ENCODE data around the gene FAM187B. TPM values are rescaled to one million over a fixed set of nuclear protein-coding genes. Genes with fewer than 3 reads are reported as not detected.

Gene FAM187B
- polyA plus RNA-seq, 1 experiment = not detected

DNA sequence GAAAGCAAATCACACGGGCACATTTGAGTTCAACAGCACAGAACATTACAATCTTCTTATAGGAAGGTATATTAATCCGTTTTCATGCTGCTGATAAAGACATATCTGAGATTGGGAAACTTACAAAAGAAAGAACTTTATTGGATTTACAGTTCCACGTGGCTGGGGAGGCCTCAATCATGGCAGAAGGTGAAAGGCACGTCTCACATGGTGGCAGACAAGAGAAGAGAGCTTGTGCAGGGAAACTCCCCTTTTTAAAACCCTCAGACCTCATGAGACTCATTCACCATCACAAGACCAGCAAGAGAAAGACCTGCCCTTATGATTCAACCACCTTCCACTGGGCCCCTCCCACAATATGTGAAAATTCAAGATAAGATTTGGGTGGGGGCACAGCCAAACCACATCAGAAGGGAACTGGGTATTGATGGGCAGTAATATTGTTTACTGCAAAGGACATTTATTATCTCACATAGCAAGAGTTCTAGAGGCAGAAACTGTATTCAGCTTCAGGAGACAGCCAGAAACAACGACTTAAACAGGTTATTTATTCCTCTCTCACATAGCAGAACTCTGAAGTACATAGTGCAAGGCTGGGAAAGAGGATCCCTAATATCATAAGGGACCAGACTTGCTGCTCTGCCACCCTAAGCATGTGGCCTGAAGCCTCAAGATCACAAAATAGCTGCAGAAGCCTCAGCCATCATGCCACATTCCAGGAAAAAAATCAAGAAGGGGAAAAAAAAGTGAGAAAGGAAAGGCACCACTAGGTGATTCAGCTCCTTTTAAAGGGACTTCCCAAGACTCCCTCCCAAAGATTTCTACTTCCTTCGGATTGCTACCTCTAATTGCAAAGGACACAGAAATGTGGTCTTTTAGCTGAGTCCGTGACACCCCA, 50.9 kb downstream of the FAM187B start:
- Histone ChIP-seq H3K36me3 (ENCODE audit: control insufficient read depth, insufficient read depth, low read length) (no peaks in the 10 kb centered on the region), H3K27me3 (ENCODE audit: control insufficient read depth, insufficient read depth, low read length) (peaks cover 4% of the 10 kb centered on the region; the same call in 1 of the 2 replicates), H3K4me3 (ENCODE audit: low read depth, low read length) (no peak overlapping the region)
- ChIA-PET POLR2A (no interaction called here), CTCF (interaction anchor here (1.4 kb wide), 1 partner anchor 24 kb away, joined by 5 read pairs; no protein-coding TSS in a partner anchor)
- TF ChIP-seq, protein P1, sequence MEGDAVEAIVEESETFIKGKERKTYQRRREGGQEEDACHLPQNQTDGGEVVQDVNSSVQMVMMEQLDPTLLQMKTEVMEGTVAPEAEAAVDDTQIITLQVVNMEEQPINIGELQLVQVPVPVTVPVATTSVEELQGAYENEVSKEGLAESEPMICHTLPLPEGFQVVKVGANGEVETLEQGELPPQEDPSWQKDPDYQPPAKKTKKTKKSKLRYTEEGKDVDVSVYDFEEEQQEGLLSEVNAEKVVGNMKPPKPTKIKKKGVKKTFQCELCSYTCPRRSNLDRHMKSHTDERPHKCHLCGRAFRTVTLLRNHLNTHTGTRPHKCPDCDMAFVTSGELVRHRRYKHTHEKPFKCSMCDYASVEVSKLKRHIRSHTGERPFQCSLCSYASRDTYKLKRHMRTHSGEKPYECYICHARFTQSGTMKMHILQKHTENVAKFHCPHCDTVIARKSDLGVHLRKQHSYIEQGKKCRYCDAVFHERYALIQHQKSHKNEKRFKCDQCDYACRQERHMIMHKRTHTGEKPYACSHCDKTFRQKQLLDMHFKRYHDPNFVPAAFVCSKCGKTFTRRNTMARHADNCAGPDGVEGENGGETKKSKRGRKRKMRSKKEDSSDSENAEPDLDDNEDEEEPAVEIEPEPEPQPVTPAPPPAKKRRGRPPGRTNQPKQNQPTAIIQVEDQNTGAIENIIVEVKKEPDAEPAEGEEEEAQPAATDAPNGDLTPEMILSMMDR (IDR thresholded peaks at IDR 0.05; ENCODE audit: insufficient read depth, low read depth, low read length) = no peak
- DNase-seq (ENCODE audit: low read depth) = no peak

DNA sequence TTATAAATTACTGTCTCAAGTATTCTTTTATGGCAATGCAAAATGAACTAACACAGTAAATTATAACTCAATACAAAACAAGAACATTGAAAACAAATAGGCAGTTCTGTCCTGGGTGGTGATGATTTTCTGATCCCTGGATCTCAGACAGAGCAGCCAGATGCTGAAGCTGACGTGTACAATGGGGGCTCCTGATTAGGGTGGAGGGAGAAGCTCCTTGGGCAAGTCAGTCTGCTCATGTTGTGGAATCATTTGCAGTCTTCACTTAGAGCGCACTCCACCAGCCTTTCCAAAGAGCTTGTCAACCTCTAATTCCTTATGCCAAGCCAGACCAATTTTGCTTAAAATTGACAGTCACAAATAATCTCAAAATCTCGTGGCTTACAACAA, 52.4 kb downstream of the FAM187B start:
- Histone ChIP-seq H3K27me3 (ENCODE audit: control insufficient read depth, insufficient read depth, low read length) (no peaks in the 10 kb centered on the region; the same call in 1 of the 2 replicates), H3K36me3 (ENCODE audit: control insufficient read depth, insufficient read depth, low read length) (no peaks in the 10 kb centered on the region), H3K4me3 (ENCODE audit: low read depth, low read length) (no peak overlapping the region)
- ChIA-PET POLR2A (no interaction called here), CTCF (no interaction called here)
- no peak for DNase-seq (ENCODE audit: low read depth)
- TF ChIP-seq, protein P1 (IDR thresholded peaks at IDR 0.05; ENCODE audit: insufficient read depth, low read depth, low read length) = no peak

Other genes starting within 250 kb of the FAM187B start
- 51.0 and 74.9 TPM in 2 replicates for gene GRAMD1A, start 228.4 kb downstream of the FAM187B start, polyA plus RNA-seq (2011; rRNA removed)
- gene SCN1B, start 198.3 kb downstream of the FAM187B start, polyA plus RNA-seq (2011; rRNA removed) = 6.2 and 9.5 TPM in 2 replicates
- not detected in 2 replicates for gene HPN, start 187.0 kb downstream of the FAM187B start, polyA plus RNA-seq (2011; rRNA removed)
- gene FXYD3, start 112.9 kb downstream of the FAM187B start, polyA plus RNA-seq (2011; rRNA removed) = not detected in 2 replicates
- gene LGI4, start 93.7 kb downstream of the FAM187B start, polyA plus RNA-seq (2011; rRNA removed) = 0.17 and 0.25 TPM in 2 replicates
- 3.8 and 4.0 TPM in 2 replicates for gene FXYD1, start 89.9 kb downstream of the FAM187B start, polyA plus RNA-seq (2011; rRNA removed)
- 0.10 TPM in 1 of 2 replicates, not detected in the other for gene FXYD7, start 85.5 kb downstream of the FAM187B start, polyA plus RNA-seq (2011; rRNA removed)
- 248 and 332 TPM in 2 replicates for gene FXYD5, start 74.0 kb downstream of the FAM187B start, polyA plus RNA-seq (2011; rRNA removed)
- 0.42 and 0.53 TPM in 2 replicates for gene LSR, start 20.3 kb upstream of the FAM187B start, polyA plus RNA-seq (2011; rRNA removed)
- gene USF2, start 40.2 kb upstream of the FAM187B start, polyA plus RNA-seq (2011; rRNA removed) = 80.3 and 80.9 TPM in 2 replicates
- gene HAMP, start 53.8 kb upstream of the FAM187B start, polyA plus RNA-seq (2011; rRNA removed) = not detected in 2 replicates
- gene MAG, start 63.4 kb upstream of the FAM187B start, polyA plus RNA-seq (2011; rRNA removed) = not detected in 2 replicates
- not detected in 2 replicates for gene CD22, start 100.4 kb upstream of the FAM187B start, polyA plus RNA-seq (2011; rRNA removed)
- not detected in 2 replicates for gene FFAR1, start 119.2 kb upstream of the FAM187B start, polyA plus RNA-seq (2011; rRNA removed)
- gene FFAR3, start 129.7 kb upstream of the FAM187B start, polyA plus RNA-seq (2011; rRNA removed) = not detected in 2 replicates
- gene GPR42, start 142.3 kb upstream of the FAM187B start, polyA plus RNA-seq (2011; rRNA removed) = not detected in 2 replicates
- not detected in 2 replicates for gene FFAR2, start 219.5 kb upstream of the FAM187B start, polyA plus RNA-seq (2011; rRNA removed)